SK-MEL-5 (cell line): Measurements from ENCODE around the gene NUMBL. TPM values are rescaled to one million over a fixed set of nuclear protein-coding genes. Genes with fewer than 3 reads are reported as not detected.

Source experiments
- DNase-seq: peaks from one replicate; pipeline ENCODE4 v3.0.0-alpha.2; 2016; ENCODE audit warnings: low read depth, low spot score
- in situ Hi-C: cut with HindIII; loops from 2 replicates; pipeline ENCODE4 v1.10.0; 2016; ENCODE audit warnings: low sequenced_read_pairs, high pct_unique_total_duplicates, low pct_unique_long_range_greater_than_20kb
- total RNA-seq: library from RNA; depleted of rRNA; stranded (reverse); fragments of >200 nt; shearing (Covaris generic); gene quantifications from 2 replicates; pipeline ENCODE4 v1.2.3, GENCODE V29; 2014

Gene NUMBL
- total RNA-seq, 1 experiment from 2014 or later, result 6.3 TPM

- DNase-seq, result no peak
- in situ Hi-C loops, result no loop called here
Observed at GRCh38 chr19:40717880-40718773, 27.7 kb upstream of the NUMBL start.

GRCh38 chr19:40717325-40717879, 27.0 kb upstream of the NUMBL start:
- in situ Hi-C loops, result no loop called here
- no peak for DNase-seq

- peak; percentile 95 for DNase-seq
- in situ Hi-C loops, result no loop called here
Observed at GRCh38 chr19:40716482-40717324, 26.3 kb upstream of the NUMBL start, which contains the start of the genes COQ8B and ITPKC. TSS of gene COQ8B (minus strand) at chr19:40716886. CDS start at chr19:40714632, 2,254 bp downstream. TSS of gene ITPKC (plus strand) at chr19:40717112. CDS start at chr19:40717136, 24 bp downstream.

GRCh38 chr19:40716031-40716481, 25.6 kb upstream of the NUMBL start:
- in situ Hi-C loops, result no loop called here
- DNase-seq, result no peak

DNA sequence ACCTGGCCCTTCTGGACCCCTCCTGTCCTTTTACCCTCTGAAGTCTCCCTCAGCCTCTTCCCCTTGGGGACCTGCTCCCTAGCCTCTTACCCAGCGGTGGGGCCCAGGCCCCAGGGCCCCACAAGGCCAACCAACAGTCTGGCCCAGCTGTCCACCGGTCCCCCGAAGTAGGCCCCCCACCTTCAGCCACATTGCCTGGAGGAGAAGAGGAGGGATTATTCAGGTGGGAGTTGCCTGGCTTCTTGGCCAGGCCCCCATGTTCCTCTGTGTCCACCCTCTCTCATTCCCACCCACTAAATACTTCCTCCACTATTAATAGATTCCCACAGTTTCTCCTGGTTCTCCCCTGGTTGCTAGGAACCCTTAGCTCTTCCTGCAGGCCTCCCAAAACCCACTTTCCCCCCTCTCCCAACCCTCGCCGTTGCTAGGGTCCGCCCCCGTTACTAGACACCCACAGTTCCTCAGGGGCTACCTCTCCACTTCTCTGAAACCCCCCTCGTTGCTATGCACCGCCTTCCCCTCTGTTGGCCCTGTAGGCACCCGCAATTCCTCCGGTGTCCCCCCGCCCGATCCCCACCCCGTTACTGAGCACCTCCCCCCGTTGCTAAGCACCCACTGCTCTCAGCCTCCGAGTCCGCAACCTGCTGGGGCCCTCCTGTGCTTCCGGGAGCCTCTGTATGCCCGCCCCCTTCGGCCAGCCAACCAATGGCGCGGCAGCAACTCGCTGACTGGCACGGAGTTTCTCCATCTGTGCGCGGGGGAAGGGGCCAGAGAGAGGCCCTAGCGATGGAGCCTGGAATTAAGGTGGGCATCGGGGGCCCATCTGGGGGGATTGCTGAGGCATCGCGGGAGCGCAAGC, 24.2 kb upstream of the NUMBL start:
- in situ Hi-C loops, result no loop called here
- DNase-seq, result peak; percentile 88

- in situ Hi-C loops, result no loop called here
- DNase-seq, result no peak
Observed at GRCh38 chr19:40713939-40714338, 23.5 kb upstream of the NUMBL start.

DNA sequence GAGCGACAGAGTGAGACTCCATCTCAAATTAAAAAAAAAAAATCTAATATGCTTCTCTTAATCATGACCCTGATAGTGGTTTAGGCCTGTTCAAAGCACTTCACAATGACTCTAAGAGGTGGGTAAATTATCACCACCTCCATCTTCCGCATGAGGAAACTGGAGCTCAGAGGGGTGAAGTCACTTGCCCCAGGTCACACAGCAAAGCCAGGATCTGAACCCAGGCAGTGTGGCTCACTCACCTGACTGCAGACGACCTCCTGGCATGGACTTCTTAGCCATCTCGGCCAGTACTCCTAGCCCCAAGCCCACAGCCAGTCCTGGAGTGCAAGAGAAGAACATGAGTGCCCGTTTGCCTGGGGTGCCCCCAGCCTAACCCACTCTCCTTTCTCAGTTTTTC, 19.4 kb upstream of the NUMBL start:
- in situ Hi-C loops, result no loop called here
- DNase-seq, result no peak

GRCh38 chr19:40707615-40708014, 17.2 kb upstream of the NUMBL start:
- no peak for DNase-seq
- in situ Hi-C loops, result no loop called here

DNA sequence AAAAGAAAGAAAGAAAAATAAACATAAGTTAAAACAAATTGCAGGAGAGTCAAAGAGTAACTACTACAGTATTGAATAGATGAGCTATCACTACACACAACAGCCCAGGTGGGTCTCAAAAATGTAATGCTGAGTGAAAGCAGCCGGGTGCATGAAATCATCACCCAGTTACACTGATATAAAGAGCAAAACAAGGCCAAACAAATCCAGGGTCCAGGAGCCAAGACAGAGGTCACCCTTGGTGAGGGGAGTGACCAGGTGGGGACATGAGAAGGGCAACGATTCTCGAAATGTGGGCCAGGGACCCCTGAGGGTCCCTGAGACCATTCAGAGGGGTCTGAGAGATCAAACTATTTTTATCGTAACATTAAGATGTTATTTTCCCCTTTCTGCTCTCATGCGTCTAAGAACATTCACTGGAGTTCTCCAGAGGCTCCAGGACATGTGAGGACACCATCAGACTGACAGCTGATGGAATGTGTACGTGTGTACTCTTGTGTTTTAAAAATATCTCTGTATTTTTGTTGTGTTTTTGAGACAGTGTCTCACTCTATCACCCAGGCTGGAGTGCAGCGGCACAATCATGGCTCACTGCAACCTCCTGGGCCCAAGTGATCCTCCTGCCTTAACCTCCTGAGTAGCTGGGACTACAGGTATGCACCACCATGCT, 15.6 kb upstream of the NUMBL start:
- in situ Hi-C loops, result no loop called here
- DNase-seq, result no peak

DNA sequence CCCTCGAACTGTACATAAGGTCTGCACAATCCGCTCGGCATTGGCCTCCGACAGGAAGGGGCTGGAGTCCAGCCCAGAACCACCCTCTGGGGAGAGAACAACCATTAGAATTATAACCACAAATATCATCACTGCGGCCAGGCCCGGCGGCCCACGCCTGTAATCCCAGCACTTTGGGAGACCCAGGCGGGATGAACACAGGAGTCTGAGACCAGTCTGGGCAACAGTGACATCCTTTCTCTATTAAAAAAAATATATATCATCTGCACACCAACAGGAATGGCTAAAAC, 14.9 kb upstream of the NUMBL start:
- in situ Hi-C loops, result no loop called here
- no peak for DNase-seq

DNA sequence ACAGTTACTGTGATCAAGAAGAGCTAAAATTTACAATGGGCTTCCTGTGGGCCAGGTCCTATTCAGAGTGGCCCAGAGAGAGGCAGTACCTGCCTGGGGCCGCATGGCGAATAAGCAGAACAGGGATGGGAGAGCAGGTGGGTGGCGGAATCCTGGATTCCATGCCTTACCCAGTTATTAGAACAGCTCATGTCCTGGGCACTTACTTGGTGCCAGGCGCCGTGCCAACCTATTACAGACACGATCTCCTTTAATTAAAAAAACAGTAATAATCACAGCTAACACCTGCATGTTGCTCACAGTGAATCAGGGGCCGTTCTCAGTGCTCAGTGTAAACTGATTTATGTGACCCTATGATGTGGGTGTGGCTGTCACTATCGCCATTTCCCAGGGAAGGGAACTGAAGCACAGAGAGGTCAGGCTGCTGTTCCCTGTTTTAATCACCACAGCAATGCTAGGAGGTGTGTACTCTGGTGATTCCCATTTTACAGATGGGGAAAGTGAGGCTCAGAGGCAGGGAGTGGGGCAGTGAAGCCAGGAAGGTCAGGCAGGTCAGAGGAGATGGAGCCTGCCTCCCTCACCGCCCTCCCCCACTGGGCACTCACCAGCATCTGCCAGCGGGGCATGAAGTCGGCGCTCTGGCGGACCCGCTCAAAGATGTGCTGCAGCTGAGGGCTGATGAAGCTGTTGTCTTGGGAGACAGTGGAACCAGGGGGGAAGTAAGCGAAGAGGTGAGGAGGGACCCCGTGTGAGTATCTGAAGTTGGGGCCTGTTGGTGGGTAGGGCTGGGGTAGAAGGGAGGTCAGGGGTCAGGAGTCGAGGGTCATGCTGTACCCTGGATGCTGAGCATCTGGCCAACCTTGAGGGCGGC, 14.3 kb upstream of the NUMBL start:
- DNase-seq, result no peak
- in situ Hi-C loops, result no loop called here

DNA sequence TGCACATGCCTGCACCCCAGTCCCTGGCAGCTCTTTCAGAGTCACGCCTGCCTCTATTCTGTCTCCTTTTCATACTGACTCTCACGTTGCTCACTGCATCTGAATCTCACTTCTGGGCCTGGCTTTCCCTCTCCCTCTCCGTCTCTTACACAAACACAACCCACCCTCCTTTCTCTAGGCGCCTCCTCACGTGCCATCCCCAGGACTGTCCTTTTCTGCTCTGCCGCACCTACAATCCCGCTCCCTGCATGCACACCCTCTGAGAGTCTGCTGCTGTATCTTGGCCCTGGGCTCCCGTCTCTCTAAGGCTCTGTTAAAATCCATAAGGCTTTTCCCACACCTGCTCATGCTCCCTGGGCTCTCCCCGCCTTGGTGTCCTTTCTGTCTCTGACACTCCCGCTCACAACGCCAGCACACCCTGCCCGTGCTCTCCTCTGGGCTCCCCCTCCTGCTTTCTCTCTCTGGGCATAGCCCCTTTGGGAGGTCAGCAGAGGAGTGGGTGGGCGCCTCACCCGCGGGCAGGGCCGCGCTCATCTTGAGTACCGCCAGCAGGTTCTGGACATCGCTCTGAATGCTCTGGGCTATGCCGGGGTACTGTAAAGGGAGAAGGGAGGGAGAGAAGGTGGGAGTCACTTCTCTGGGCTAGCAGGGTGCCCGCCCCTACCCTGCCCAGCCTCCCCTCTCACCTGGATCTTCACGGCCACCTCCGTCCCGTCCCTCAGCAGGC, 12.7 kb upstream of the NUMBL start:
- no peak for DNase-seq
- in situ Hi-C loops, result no loop called here

GRCh38 chr19:40702337-40703012, 12.0 kb upstream of the NUMBL start:
- DNase-seq, result peak; percentile 58
- in situ Hi-C loops, result no loop called here

DNA sequence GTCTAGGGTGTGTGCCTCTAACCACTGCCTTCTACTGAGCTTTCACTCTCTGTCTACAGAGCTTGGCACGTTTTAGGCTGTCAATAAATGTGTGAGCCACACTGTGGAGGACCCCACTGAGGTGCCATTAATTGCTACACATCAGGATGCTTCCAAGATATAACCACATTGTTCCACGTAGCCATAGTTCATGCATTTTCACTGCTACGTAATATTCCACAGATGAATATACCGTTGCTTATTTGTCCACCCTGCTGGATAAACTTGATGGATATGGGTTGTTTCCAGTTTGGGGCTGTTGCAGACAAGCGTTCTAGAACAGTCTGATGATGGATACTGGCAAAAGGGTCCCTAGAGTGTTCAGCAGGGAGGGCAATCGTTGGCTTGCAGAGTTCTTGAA, 11.3 kb upstream of the NUMBL start:
- no peak for DNase-seq
- in situ Hi-C loops, result no loop called here

DNA sequence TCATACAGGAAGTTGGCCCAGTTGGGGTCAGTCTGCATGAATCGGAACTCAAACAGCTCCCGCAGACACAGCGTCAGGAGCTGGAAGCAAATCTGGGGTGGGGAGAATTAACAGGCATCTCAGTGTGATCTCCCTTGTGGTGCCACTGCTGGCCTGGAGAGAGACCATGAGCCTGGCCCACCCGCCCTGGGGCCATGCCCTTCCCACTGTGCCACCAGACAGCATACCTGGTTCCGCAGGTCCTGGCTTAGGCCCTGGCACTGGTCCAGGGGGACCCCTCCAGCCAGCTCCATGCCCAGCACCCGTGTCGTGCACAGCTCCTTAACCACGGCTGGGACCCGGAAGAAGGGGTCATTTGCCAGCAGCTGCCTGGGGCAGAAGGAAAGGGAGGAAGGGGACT, 9.6 kb upstream of the NUMBL start:
- DNase-seq, result no peak

More for the DNA sequence above, 9.6 kb upstream of the NUMBL start:
- in situ Hi-C loops, result no loop called here
